Panc1 (cell line): Measurements from ENCODE around the gene CFAP77. TPM values are rescaled to one million over a fixed set of nuclear protein-coding genes. Genes with fewer than 3 reads are reported as not detected.

Source experiments
- ATAC-seq: fragments of 200-7000 bp; cut with Tn5 transposase; 2 replicates; pipeline ENCODE4 v1.9.1; 2020; ENCODE audit warnings: mild to moderate bottlenecking, moderate library complexity
- BruUV-seq: library from RNA; stranded (reverse); fragments of 400-500 nt; replicated peaks from 2 replicates; lab custom pipeline; 2021; lab: Mats Ljungman, UMichigan
- CTCF ChIA-PET: fragments of 300-600 bp; sonication (Branson Sonifier 250); formaldehyde crosslinking; loops from one replicate; lab custom pipeline; 2022; ENCODE audit warnings: antibody characterized with exemption; lab: Charles Lee
- POLR2A ChIA-PET: fragments of 300-600 bp; sonication (Branson Sonifier 250); formaldehyde crosslinking; loops from one replicate; lab custom pipeline; 2022; ENCODE audit warnings: antibody characterized with exemption; lab: Charles Lee
- DNase-seq: peaks from one replicate; pipeline ENCODE4 v3.0.0-alpha.2; 2010; ENCODE audit warnings: low read depth, low spot score
- H3K27ac ChIP-seq: 2 replicates; pipeline ENCODE4 v1.5.1; 2011; ENCODE audit warnings: mild to moderate bottlenecking, low read length, inconsistent platforms
- H3K27me3 ChIP-seq: fragments of 200-500 bp; sonication (Bioruptor generic); 2 replicates; pipeline ENCODE4 v1.6.0; 2014; ENCODE audit warnings: low read length, inconsistent platforms; ENCODE audit not compliant: control insufficient read depth, insufficient read depth
- H3K36me3 ChIP-seq: fragments of 200-500 bp; sonication (Bioruptor generic); 2 replicates; pipeline ENCODE4 v1.5.1; 2014; ENCODE audit warnings: inconsistent platforms, mild to moderate bottlenecking, low read length, moderate library complexity; ENCODE audit not compliant: control insufficient read depth, insufficient read depth
- H3K4me1 ChIP-seq: 2 replicates; pipeline ENCODE4 v1.5.1; 2011; ENCODE audit warnings: inconsistent platforms, mild to moderate bottlenecking, low read length, moderate library complexity; ENCODE audit not compliant: control insufficient read depth, insufficient read depth
- H3K4me3 ChIP-seq, 2 experiments: 2 replicates each; pipeline ENCODE4 v1.5.1; 2011 to 2012; ENCODE audit warnings: low read depth in 2 of 2, low read length in 2 of 2, mild to moderate bottlenecking in 2 of 2, inconsistent platforms in 1 of 2, moderate library complexity in 1 of 2
- H3K9me3 ChIP-seq: fragments of 200-500 bp; sonication (Bioruptor generic); 2 replicates; pipeline ENCODE4 v1.5.1; 2014; ENCODE audit warnings: low read depth, mild to moderate bottlenecking, inconsistent platforms, low read length, moderate library complexity; ENCODE audit not compliant: control insufficient read depth, insufficient read depth
- POLR2AphosphoS5 ChIP-seq: IDR thresholded peaks from 2 replicates; pipeline ENCODE4 v1.6.1; 2012; ENCODE audit warnings: mild to moderate bottlenecking, low read depth, low read length, moderate library complexity
- SIN3A ChIP-seq: IDR thresholded peaks from 2 replicates; pipeline ENCODE4 v1.6.1; 2012; ENCODE audit warnings: low read depth, mild to moderate bottlenecking, low read length, moderate library complexity, borderline replicate concordance; ENCODE audit not compliant: insufficient read depth
- TCF7L2 ChIP-seq: IDR thresholded peaks from 2 replicates; pipeline ENCODE4 v1.6.1; 2011; ENCODE audit warnings: mild to moderate bottlenecking, low read depth, low read length, inconsistent platforms
- in situ Hi-C: cut with HindIII; loops from 2 replicates; pipeline ENCODE4 v1.10.0; 2016; ENCODE audit warnings: low sequenced_read_pairs, low pct_unique_long_range_greater_than_20kb
- intact Hi-C: fragments of 100-400 bp; cut with micrococcal nuclease; formaldehyde crosslinking; loops from one replicate; pipeline ENCODE4 v1.10.0; 2022; ENCODE audit not compliant: unreplicated experiment
- total RNA-seq: library from RNA; stranded (reverse); gene quantifications from one replicate; pipeline ENCODE4 v1.2.1, GENCODE V29; 2021; ENCODE audit not compliant: unreplicated experiment
- TF ChIP-seq, protein P1 (sequence below), 2 experiments: IDR thresholded peaks; 2 replicates each; pipeline ENCODE4 v1.6.1; 2011 to 2012; ENCODE audit warnings: low read depth in 2 of 2, control low read depth in 1 of 2, low read length in 1 of 2, mild to moderate bottlenecking in 1 of 2, moderate library complexity in 1 of 2; ENCODE audit not compliant: insufficient read depth in 1 of 2
- TF ChIP-seq, protein P2 (sequence below): fragments of 450-650 bp; IDR thresholded peaks from 2 replicates; pipeline ENCODE4 v1.5.1; 2017; ENCODE audit warnings: mild to moderate bottlenecking

CFAP77 gene
- total RNA-seq, 1 experiment from 2014 or later, result not detected

DNA sequence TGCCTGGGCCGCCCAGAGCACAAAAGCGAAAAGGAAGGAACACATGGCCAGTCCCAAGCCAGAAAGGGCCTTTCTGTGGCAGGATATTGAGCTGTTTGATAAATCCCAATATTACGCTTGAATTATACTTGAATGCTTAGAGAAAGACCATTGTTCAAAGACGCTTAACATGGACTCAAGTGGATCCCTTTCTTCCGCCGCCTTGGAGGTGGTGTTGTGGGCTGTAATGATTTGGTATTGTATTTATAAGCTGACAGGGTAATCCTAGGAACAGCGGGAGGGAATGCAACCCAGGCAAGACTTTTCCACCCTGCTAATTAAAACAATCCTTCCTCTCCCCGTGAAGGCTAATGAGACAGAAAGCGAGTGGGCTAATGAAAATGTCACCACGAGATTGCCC lies 24.9 kb downstream of the CFAP77 start:
- intact Hi-C loops, result no loop called here
- CTCF ChIA-PET, result no interaction called here
- no TSS peak for BruUV-seq
- H3K27ac ChIP-seq, result no peak overlapping the region
- TF ChIP-seq, protein P1, sequence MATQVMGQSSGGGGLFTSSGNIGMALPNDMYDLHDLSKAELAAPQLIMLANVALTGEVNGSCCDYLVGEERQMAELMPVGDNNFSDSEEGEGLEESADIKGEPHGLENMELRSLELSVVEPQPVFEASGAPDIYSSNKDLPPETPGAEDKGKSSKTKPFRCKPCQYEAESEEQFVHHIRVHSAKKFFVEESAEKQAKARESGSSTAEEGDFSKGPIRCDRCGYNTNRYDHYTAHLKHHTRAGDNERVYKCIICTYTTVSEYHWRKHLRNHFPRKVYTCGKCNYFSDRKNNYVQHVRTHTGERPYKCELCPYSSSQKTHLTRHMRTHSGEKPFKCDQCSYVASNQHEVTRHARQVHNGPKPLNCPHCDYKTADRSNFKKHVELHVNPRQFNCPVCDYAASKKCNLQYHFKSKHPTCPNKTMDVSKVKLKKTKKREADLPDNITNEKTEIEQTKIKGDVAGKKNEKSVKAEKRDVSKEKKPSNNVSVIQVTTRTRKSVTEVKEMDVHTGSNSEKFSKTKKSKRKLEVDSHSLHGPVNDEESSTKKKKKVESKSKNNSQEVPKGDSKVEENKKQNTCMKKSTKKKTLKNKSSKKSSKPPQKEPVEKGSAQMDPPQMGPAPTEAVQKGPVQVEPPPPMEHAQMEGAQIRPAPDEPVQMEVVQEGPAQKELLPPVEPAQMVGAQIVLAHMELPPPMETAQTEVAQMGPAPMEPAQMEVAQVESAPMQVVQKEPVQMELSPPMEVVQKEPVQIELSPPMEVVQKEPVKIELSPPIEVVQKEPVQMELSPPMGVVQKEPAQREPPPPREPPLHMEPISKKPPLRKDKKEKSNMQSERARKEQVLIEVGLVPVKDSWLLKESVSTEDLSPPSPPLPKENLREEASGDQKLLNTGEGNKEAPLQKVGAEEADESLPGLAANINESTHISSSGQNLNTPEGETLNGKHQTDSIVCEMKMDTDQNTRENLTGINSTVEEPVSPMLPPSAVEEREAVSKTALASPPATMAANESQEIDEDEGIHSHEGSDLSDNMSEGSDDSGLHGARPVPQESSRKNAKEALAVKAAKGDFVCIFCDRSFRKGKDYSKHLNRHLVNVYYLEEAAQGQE (IDR thresholded peaks at IDR 0.05; ENCODE audit: insufficient read depth in 1 of 2, low read depth in 2 of 2, low read length in 1 of 2), result no peak
- TF ChIP-seq POLR2AphosphoS5 (no peak), SIN3A (no peak), TCF7L2 (no peak)
- TF ChIP-seq, protein P2, sequence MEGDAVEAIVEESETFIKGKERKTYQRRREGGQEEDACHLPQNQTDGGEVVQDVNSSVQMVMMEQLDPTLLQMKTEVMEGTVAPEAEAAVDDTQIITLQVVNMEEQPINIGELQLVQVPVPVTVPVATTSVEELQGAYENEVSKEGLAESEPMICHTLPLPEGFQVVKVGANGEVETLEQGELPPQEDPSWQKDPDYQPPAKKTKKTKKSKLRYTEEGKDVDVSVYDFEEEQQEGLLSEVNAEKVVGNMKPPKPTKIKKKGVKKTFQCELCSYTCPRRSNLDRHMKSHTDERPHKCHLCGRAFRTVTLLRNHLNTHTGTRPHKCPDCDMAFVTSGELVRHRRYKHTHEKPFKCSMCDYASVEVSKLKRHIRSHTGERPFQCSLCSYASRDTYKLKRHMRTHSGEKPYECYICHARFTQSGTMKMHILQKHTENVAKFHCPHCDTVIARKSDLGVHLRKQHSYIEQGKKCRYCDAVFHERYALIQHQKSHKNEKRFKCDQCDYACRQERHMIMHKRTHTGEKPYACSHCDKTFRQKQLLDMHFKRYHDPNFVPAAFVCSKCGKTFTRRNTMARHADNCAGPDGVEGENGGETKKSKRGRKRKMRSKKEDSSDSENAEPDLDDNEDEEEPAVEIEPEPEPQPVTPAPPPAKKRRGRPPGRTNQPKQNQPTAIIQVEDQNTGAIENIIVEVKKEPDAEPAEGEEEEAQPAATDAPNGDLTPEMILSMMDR, result no peak
- POLR2A ChIA-PET, result no interaction called here
- H3K4me1 ChIP-seq, result no peaks in the 10 kb centered on the region
- in situ Hi-C loops, result no loop called here
- 0 out of 2 replicates have a peak, but pooled peaks cover 2% of the 10 kb centered on the region for H3K27me3 ChIP-seq
- no peaks in the 10 kb centered on the region for H3K36me3 ChIP-seq
- DNase-seq (no peak), ATAC-seq (no peak)
- H3K4me3 ChIP-seq, result no peak overlapping the region
- H3K9me3 ChIP-seq, result no peaks in the 10 kb centered on the region

DNA sequence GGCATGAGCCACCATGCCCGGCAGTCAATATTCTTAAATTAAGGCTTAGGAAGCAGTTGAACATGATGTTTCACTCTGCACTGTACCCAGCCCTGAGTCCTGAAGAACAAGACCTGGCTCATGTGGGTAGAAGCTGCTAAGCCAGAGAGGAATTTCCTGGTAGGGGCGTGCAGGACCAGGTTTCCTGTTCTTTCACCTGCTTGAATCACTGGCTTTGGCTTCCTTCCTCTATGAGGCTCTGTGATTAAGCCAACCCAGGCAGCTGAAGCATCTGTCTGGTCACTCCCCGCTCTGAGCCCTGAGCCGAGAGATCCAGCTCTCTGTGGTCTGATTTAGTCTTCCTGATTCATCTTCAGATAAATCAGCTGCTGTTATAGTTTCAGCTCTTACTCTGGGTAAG lies 29.1 kb downstream of the CFAP77 start:
- ChIA-PET POLR2A (interaction anchor here (0.8 kb wide), 1 partner anchor 131 kb away, joined by 16 read pairs; no protein-coding TSS in a partner anchor), CTCF (no interaction called here)
- intact Hi-C loops, result no loop called here
- DNase-seq (no peak), ATAC-seq (no peak)
- H3K9me3 ChIP-seq, result no peaks in the 10 kb centered on the region
- BruUV-seq, result no TSS peak
- no peaks in the 10 kb centered on the region for H3K27me3 ChIP-seq
- TF ChIP-seq, protein P2, result no peak
- TF ChIP-seq, protein P1 (IDR thresholded peaks at IDR 0.05; ENCODE audit: insufficient read depth in 1 of 2, low read depth in 2 of 2, low read length in 1 of 2), result no peak
- no peak for TF ChIP-seq POLR2AphosphoS5
- TF ChIP-seq SIN3A, result no peak
- TF ChIP-seq TCF7L2, result no peak
- H3K27ac ChIP-seq, result no peak overlapping the region
- in situ Hi-C loops, result no loop called here
- H3K36me3 ChIP-seq, result no peaks in the 10 kb centered on the region
- H3K4me1 ChIP-seq, result no peaks in the 10 kb centered on the region
- H3K4me3 ChIP-seq, result no peak overlapping the region
